Neural progenitor cell (in vitro differentiated cells): ENCODE measurements around the gene CCDC8.

Experiments
- EZH2phosphoT487 ChIP-seq: fragments of 200-600 bp; sonication (generic); IDR thresholded peaks from 2 replicates; pipeline ENCODE4 v1.6.1; 2017; ENCODE audit warnings: antibody characterized with exemption
- TF ChIP-seq, protein P1 (sequence below): fragments of 200-600 bp; sonication (generic); IDR thresholded peaks from 2 replicates; pipeline ENCODE4 v1.5.1; 2017; ENCODE audit warnings: antibody characterized with exemption, mild to moderate bottlenecking

DNA sequence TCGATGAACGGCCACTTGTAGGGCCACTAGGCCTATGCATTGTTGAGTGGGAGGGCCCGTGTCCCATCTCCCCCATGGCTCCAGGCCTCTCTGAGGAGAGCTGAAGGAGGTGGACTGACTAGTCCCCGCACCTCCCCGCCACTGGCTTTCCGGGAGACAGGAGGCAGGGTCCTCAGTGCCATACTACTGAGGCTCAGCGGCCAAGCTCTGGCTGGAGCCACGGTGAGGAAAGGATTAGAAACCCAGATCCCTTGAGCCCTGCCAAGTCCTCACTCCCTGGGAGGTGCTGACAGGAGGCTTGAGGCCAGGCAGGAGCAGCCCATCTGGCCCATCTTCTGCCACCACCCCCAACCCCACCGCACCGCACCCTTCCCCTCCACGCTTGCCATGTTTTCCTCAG is 29.0 kb downstream of the CCDC8 start:
- TF ChIP-seq, protein P1, sequence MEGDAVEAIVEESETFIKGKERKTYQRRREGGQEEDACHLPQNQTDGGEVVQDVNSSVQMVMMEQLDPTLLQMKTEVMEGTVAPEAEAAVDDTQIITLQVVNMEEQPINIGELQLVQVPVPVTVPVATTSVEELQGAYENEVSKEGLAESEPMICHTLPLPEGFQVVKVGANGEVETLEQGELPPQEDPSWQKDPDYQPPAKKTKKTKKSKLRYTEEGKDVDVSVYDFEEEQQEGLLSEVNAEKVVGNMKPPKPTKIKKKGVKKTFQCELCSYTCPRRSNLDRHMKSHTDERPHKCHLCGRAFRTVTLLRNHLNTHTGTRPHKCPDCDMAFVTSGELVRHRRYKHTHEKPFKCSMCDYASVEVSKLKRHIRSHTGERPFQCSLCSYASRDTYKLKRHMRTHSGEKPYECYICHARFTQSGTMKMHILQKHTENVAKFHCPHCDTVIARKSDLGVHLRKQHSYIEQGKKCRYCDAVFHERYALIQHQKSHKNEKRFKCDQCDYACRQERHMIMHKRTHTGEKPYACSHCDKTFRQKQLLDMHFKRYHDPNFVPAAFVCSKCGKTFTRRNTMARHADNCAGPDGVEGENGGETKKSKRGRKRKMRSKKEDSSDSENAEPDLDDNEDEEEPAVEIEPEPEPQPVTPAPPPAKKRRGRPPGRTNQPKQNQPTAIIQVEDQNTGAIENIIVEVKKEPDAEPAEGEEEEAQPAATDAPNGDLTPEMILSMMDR = no peak
- no peak for TF ChIP-seq EZH2phosphoT487
